ENCODE measurements around the gene CSKMT. TPM values are rescaled to one million over a fixed set of nuclear protein-coding genes. Genes with fewer than 3 reads are reported as not detected.

The CSKMT gene
- total and polyA plus RNA-seq, 8 donors = 4.0 to 25.4 (median 7.7) TPM

GRCh38 chr11:62712861-62713260 is 47.7 kb downstream of the CSKMT start:
- TF ChIP-seq CTCF (IDR thresholded peaks at IDR 0.05) = no peak
- Histone ChIP-seq H3K4me3 (peak overlapping the region in 1 of 4 donors; percentile 9), H3K36me3 (peaks cover 0 to 28% (median 25%) of the 10 kb centered on the region in 3 donors), H3K27ac (peak overlapping the region; percentile 23 to 96 (median 77)), H3K4me1 (peaks cover 38 to 54% (median 46%) of the 10 kb centered on the region in 3 donors), H3K9me3 (no peaks in the 10 kb centered on the region), H3K27me3 (no peaks in the 10 kb centered on the region)
- no peak for FAIRE-seq
- intact Hi-C loops (cut with DNase I) = no loop called here
- no peak for DNase-seq
- 14 to 23% methylated on average over 3 of the region's 3 CpGs for WGBS, 2 donors
- no peak for ATAC-seq

- Histone ChIP-seq H3K9me3 (no peaks in the 10 kb centered on the region), H3K27me3 (no peaks in the 10 kb centered on the region), H3K36me3 (peaks cover 0 to 33% (median 27%) of the 10 kb centered on the region in 3 donors), H3K4me1 (peaks cover 35 to 52% (median 43%) of the 10 kb centered on the region in 3 donors), H3K27ac (peak overlapping the region; percentile 23 to 96 (median 77)), H3K4me3 (no peak overlapping the region)
- peak; percentile 48 to 64 (median 60) for ATAC-seq
- DNase-seq = peak in 4 of 6 donors; percentile 61 to 80 (median 72)
- WGBS, 2 donors = 12 to 22% methylated on average over 2 of the region's 2 CpGs
- intact Hi-C loops (cut with DNase I) = no loop called here
- no peak for TF ChIP-seq CTCF (IDR thresholded peaks at IDR 0.05)
- no peak for FAIRE-seq
Measured at GRCh38 chr11:62713343-62713742, 48.2 kb downstream of the CSKMT start.

GRCh38 chr11:62715150-62716130 is 50.3 kb downstream of the CSKMT start:
- H3K4me1 ChIP-seq = peaks cover 29 to 41% (median 33%) of the 10 kb centered on the region in 3 donors
- peaks cover 4 to 53% (median 37%) of the 10 kb centered on the region in 3 donors for H3K36me3 ChIP-seq
- 87 to 93% methylated on average over 23 to 24 of the region's 24 CpGs for WGBS, 2 donors
- ATAC-seq = no peak
- intact Hi-C loops (cut with DNase I) = no loop called here
- H3K4me3 ChIP-seq = no peak overlapping the region
- FAIRE-seq = no peak
- H3K27ac ChIP-seq = no peak overlapping the region
- no peaks in the 10 kb centered on the region for H3K9me3 ChIP-seq
- no peak for DNase-seq
- no peak for TF ChIP-seq CTCF (IDR thresholded peaks at IDR 0.05)
- H3K27me3 ChIP-seq = no peaks in the 10 kb centered on the region

- FAIRE-seq (no peak), ATAC-seq (no peak), DNase-seq (no peak)
- peak overlapping the region in 1 of 4 donors; percentile 23 for H3K27ac ChIP-seq
- WGBS, 2 donors = 66 to 67% methylated on average over 5 of the region's 5 CpGs
- H3K27me3 ChIP-seq = no peaks in the 10 kb centered on the region
- no peak overlapping the region for H3K4me3 ChIP-seq
- TF ChIP-seq CTCF (IDR thresholded peaks at IDR 0.05) = no peak
- H3K4me1 ChIP-seq = peaks cover 29 to 37% (median 33%) of the 10 kb centered on the region in 3 donors
- intact Hi-C loops (cut with DNase I) = no loop called here
- H3K36me3 ChIP-seq = peaks cover 4 to 60% (median 43%) of the 10 kb centered on the region in 3 donors
- H3K9me3 ChIP-seq = no peaks in the 10 kb centered on the region
Measured at GRCh38 chr11:62716206-62716605, 51.1 kb downstream of the CSKMT start.

All from pancreas (tissue), 10 donors.